ENCODE results near the gene IFITM5. TPM values are rescaled to one million over a fixed set of nuclear protein-coding genes. Genes with fewer than 3 reads are reported as not detected.
"Not testable (repeated sequence)": the region's sequence is repeated elsewhere in the genome, so short reads cannot be mapped to it uniquely, and the experiment has no call there.

IFITM5 gene
- polyA plus RNA-seq, 1 donor from 2014 or later: not detected

- TF ChIP-seq SMC3 (conservative IDR thresholded peaks at IDR 0.05; ENCODE audit: poor library complexity): no peak
- TF ChIP-seq REST (IDR thresholded peaks at IDR 0.05; ENCODE audit: borderline replicate concordance): no peak
- no peak for TF ChIP-seq RAD21 (conservative IDR thresholded peaks at IDR 0.05)
- Histone ChIP-seq H2AFZ (ENCODE audit: low read depth, low read length) (no peak overlapping the region), H3K27me3 (ENCODE audit: insufficient read depth, low read depth, low read length) (no peaks in the 10 kb centered on the region), H3F3A (ENCODE audit: insufficient read depth, low read length, poor library complexity, severe bottlenecking) (no peaks in the 10 kb centered on the region), H3K27ac (ENCODE audit: low read length) (no peak overlapping the region), H3K79me2 (replicated peaks; ENCODE audit: insufficient read depth, low read length) (no peaks in the 10 kb centered on the region), H3K9me3 (ENCODE audit: low read length) (no peaks in the 10 kb centered on the region), H3K36me3 (ENCODE audit: insufficient read depth, low read length) (no peaks in the 10 kb centered on the region), H4K20me1 (ENCODE audit: insufficient read depth) (no peaks in the 10 kb centered on the region), H3K4me2 (ENCODE audit: low read length) (no peak overlapping the region), H3K9ac (ENCODE audit: low read length) (no peak overlapping the region), H3K9me2 (ENCODE audit: insufficient read depth, low read length) (no peaks in the 10 kb centered on the region), H3K4me3 (ENCODE audit: low read length) (no peak overlapping the region)
These were observed 16.2 kb upstream of the IFITM5 start for GRCh38 chr11:315516-315994.

GRCh38 chr11:315051-315481 is 15.7 kb upstream of the IFITM5 start:
- H3K27me3 ChIP-seq (ENCODE audit: insufficient read depth, low read depth, low read length): no peaks in the 10 kb centered on the region
- H3K9ac ChIP-seq (ENCODE audit: low read length): no peak overlapping the region
- H3K27ac ChIP-seq (ENCODE audit: low read length): no peak overlapping the region
- H3K4me3 ChIP-seq (ENCODE audit: low read length): no peak overlapping the region
- no peaks in the 10 kb centered on the region for H3K9me3 ChIP-seq (ENCODE audit: low read length)
- no peaks in the 10 kb centered on the region for H4K20me1 ChIP-seq (ENCODE audit: insufficient read depth)
- no peak overlapping the region for H3K4me2 ChIP-seq (ENCODE audit: low read length)
- TF ChIP-seq EZH2 (IDR thresholded peaks at IDR 0.05; ENCODE audit: borderline replicate concordance, insufficient read depth, low read length, poor library complexity, severe bottlenecking) (no peak), RAD21 (conservative IDR thresholded peaks at IDR 0.05) (no peak), REST (IDR thresholded peaks at IDR 0.05; ENCODE audit: borderline replicate concordance) (no peak), EP300 (conservative IDR thresholded peaks at IDR 0.05; ENCODE audit: poor library complexity, severe bottlenecking) (no peak), MXI1 (conservative IDR thresholded peaks at IDR 0.05; ENCODE audit: poor library complexity, severe bottlenecking) (no peak), POLR2AphosphoS5 (IDR thresholded peaks at IDR 0.05) (no peak), SMC3 (conservative IDR thresholded peaks at IDR 0.05; ENCODE audit: poor library complexity) (no peak), TAF1 (IDR thresholded peaks at IDR 0.05; ENCODE audit: low read depth) (no peak), CTCF (IDR thresholded peaks at IDR 0.05; ENCODE audit: poor library complexity, severe bottlenecking) (no peak)
- no peaks in the 10 kb centered on the region for H3K79me2 ChIP-seq (replicated peaks; ENCODE audit: insufficient read depth, low read length)
- no peaks in the 10 kb centered on the region for H3F3A ChIP-seq (ENCODE audit: insufficient read depth, low read length, poor library complexity, severe bottlenecking)
- no peaks in the 10 kb centered on the region for H3K36me3 ChIP-seq (ENCODE audit: insufficient read depth, low read length)
- H3K9me2 ChIP-seq (ENCODE audit: insufficient read depth, low read length): no peaks in the 10 kb centered on the region
- H2AFZ ChIP-seq (ENCODE audit: low read depth, low read length): no peak overlapping the region

- not testable (repeated sequence) for H3K79me2 ChIP-seq (replicated peaks; ENCODE audit: insufficient read depth, low read length); H2AFZ ChIP-seq (ENCODE audit: low read depth, low read length); H3K4me2 ChIP-seq (ENCODE audit: low read length); H3K27me3 ChIP-seq (ENCODE audit: insufficient read depth, low read depth, low read length); H3K4me3 ChIP-seq (ENCODE audit: low read length); H4K20me1 ChIP-seq (ENCODE audit: insufficient read depth); H3F3A ChIP-seq (ENCODE audit: insufficient read depth, low read length, poor library complexity, severe bottlenecking); H3K9me3 ChIP-seq (ENCODE audit: low read length); H3K27ac ChIP-seq (ENCODE audit: low read length); H3K9ac ChIP-seq (ENCODE audit: low read length); H3K9me2 ChIP-seq (ENCODE audit: insufficient read depth, low read length); H3K36me3 ChIP-seq (ENCODE audit: insufficient read depth, low read length)
These were observed 15.2 kb upstream of the IFITM5 start for GRCh38 chr11:314554-314875.
